DOHH2 (cell line): ENCODE data around the gene ASB1.
"Not testable (repeated sequence)": the region's sequence is repeated elsewhere in the genome, so short reads cannot be mapped to it uniquely, and the experiment has no call there.

Experiments
- EZH2phosphoT487 ChIP-seq: fragments of 200-600 bp; sonication (generic); IDR thresholded peaks from 2 replicates; pipeline ENCODE4 v1.6.1; 2017; ENCODE audit warnings: borderline replicate concordance, mild to moderate bottlenecking, antibody characterized with exemption, low read length, moderate library complexity, mixed read lengths
- TF ChIP-seq, protein P1 (sequence below): fragments of 200-600 bp; sonication (generic); IDR thresholded peaks from one replicate; pipeline ENCODE4 v1.5.1; 2014; ENCODE audit warnings: antibody characterized with exemption, mild to moderate bottlenecking, low read depth, low read length; ENCODE audit not compliant: poor library complexity, severe bottlenecking

DNA sequence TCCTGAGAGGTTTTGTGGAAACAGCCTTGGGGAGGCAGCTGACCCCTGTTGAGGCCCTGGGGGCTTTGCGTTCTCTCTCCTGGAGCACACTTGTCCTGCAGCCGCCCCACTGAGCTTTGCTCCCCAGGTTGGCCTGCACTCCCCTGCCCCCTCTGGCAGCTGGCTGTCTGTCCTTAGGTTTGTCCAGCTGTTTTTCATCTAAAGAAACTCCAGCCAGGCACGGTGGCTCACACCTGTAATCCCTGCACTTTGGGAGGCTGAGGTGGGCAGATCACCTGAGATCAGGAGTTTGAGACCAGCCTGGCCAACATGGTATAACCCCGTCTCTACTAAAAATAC, 21.5 kb upstream of the ASB1 start:
- TF ChIP-seq, protein P1, sequence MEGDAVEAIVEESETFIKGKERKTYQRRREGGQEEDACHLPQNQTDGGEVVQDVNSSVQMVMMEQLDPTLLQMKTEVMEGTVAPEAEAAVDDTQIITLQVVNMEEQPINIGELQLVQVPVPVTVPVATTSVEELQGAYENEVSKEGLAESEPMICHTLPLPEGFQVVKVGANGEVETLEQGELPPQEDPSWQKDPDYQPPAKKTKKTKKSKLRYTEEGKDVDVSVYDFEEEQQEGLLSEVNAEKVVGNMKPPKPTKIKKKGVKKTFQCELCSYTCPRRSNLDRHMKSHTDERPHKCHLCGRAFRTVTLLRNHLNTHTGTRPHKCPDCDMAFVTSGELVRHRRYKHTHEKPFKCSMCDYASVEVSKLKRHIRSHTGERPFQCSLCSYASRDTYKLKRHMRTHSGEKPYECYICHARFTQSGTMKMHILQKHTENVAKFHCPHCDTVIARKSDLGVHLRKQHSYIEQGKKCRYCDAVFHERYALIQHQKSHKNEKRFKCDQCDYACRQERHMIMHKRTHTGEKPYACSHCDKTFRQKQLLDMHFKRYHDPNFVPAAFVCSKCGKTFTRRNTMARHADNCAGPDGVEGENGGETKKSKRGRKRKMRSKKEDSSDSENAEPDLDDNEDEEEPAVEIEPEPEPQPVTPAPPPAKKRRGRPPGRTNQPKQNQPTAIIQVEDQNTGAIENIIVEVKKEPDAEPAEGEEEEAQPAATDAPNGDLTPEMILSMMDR, result not testable (repeated sequence)
- not testable (repeated sequence) for TF ChIP-seq EZH2phosphoT487
